ENCODE measurements around the gene PIGZ. TPM values are rescaled to one million over a fixed set of nuclear protein-coding genes. Genes with fewer than 3 reads are reported as not detected.
A peak's percentile ranks its signal among the peaks of the same experiment; 100 is the strongest.

The PIGZ gene
- total RNA-seq, 2 experiments from 2014 or later = 0.27 to 0.38 TPM

- no peaks in the 10 kb centered on the region for H3K9me3 Mint-ChIP-seq
- H3K27ac Mint-ChIP-seq = no peak overlapping the region
- DNase-seq = no peak
- H3K36me3 Mint-ChIP-seq = peaks cover 4% of the 10 kb centered on the region
- H3K4me3 Mint-ChIP-seq = no peak overlapping the region
- peaks cover 29% of the 10 kb centered on the region for H3K27me3 Mint-ChIP-seq
- peaks cover 10% of the 10 kb centered on the region for H3K4me1 Mint-ChIP-seq
Observed at GRCh38 chr3:196971094-196971698, 2.6 kb upstream of the PIGZ start.

- H3K27ac Mint-ChIP-seq = no peak overlapping the region
- H3K4me3 Mint-ChIP-seq = peak overlapping the region; percentile 66
- H3K36me3 Mint-ChIP-seq = peaks cover 4% of the 10 kb centered on the region
- H3K27me3 Mint-ChIP-seq = peaks cover 29% of the 10 kb centered on the region
- peaks cover 10% of the 10 kb centered on the region for H3K4me1 Mint-ChIP-seq
- H3K9me3 Mint-ChIP-seq = no peaks in the 10 kb centered on the region
- no peak for DNase-seq
Observed at GRCh38 chr3:196970547-196971093, 2.0 kb upstream of the PIGZ start.

GRCh38 chr3:196969660-196970546, 1.3 kb upstream of the PIGZ start:
- Mint-ChIP-seq H3K36me3 (peaks cover 4% of the 10 kb centered on the region), H3K27ac (no peak overlapping the region), H3K9me3 (no peaks in the 10 kb centered on the region), H3K4me1 (peaks cover 10% of the 10 kb centered on the region), H3K27me3 (peaks cover 29% of the 10 kb centered on the region), H3K4me3 (peak overlapping the region; percentile 66)
- DNase-seq = peak; percentile 83

GRCh38 chr3:196969134-196969659, 564 bp upstream of the PIGZ start:
- DNase-seq = peak; percentile 61
- Mint-ChIP-seq H3K9me3 (no peaks in the 10 kb centered on the region), H3K4me3 (peak overlapping the region; percentile 78), H3K4me1 (peaks cover 10% of the 10 kb centered on the region), H3K27ac (peak overlapping the region; percentile 51), H3K27me3 (peaks cover 29% of the 10 kb centered on the region), H3K36me3 (peaks cover 4% of the 10 kb centered on the region)

GRCh38 chr3:196967412-196968232, 1.0 kb downstream of the PIGZ start:
- Mint-ChIP-seq H3K27ac (no peak overlapping the region), H3K36me3 (peaks cover 4% of the 10 kb centered on the region), H3K4me1 (peaks cover 14% of the 10 kb centered on the region)

GRCh38 chr3:196966526-196967401, 1.9 kb downstream of the PIGZ start:
- no peaks in the 10 kb centered on the region for H3K9me3 Mint-ChIP-seq
- DNase-seq = no peak
- no peak overlapping the region for H3K27ac Mint-ChIP-seq
- peaks cover 4% of the 10 kb centered on the region for H3K36me3 Mint-ChIP-seq
- H3K4me1 Mint-ChIP-seq = peaks cover 14% of the 10 kb centered on the region
- H3K4me3 Mint-ChIP-seq = peak overlapping the region; percentile 33
- H3K27me3 Mint-ChIP-seq = peaks cover 32% of the 10 kb centered on the region

More at GRCh38 chr3:196967412-196968232, 1.0 kb downstream of the PIGZ start:
- peak overlapping the region; percentile 66 for H3K4me3 Mint-ChIP-seq
- DNase-seq = no peak
- H3K27me3 Mint-ChIP-seq = peaks cover 32% of the 10 kb centered on the region
- H3K9me3 Mint-ChIP-seq = no peaks in the 10 kb centered on the region

GRCh38 chr3:196965804-196966173, 2.8 kb downstream of the PIGZ start:
- Mint-ChIP-seq H3K36me3 (peaks cover 4% of the 10 kb centered on the region), H3K27ac (no peak overlapping the region), H3K27me3 (peaks cover 33% of the 10 kb centered on the region), H3K4me3 (no peak overlapping the region), H3K4me1 (peaks cover 14% of the 10 kb centered on the region), H3K9me3 (no peaks in the 10 kb centered on the region)
- DNase-seq = no peak

- Mint-ChIP-seq H3K9me3 (no peaks in the 10 kb centered on the region), H3K36me3 (peaks cover 4% of the 10 kb centered on the region), H3K27me3 (peaks cover 27% of the 10 kb centered on the region), H3K4me3 (no peak overlapping the region), H3K4me1 (peaks cover 10% of the 10 kb centered on the region), H3K27ac (no peak overlapping the region)
- DNase-seq = no peak
Observed at GRCh38 chr3:196965112-196965803, 3.4 kb downstream of the PIGZ start.

- peaks cover 27% of the 10 kb centered on the region for H3K27me3 Mint-ChIP-seq
- H3K4me1 Mint-ChIP-seq = peaks cover 9% of the 10 kb centered on the region
- no peak overlapping the region for H3K27ac Mint-ChIP-seq
- H3K4me3 Mint-ChIP-seq = no peak overlapping the region
- no peak for DNase-seq
- H3K36me3 Mint-ChIP-seq = peaks cover 4% of the 10 kb centered on the region
- no peaks in the 10 kb centered on the region for H3K9me3 Mint-ChIP-seq
Observed at GRCh38 chr3:196963631-196963953, 5.0 kb downstream of the PIGZ start.

- H3K4me1 Mint-ChIP-seq = peaks cover 9% of the 10 kb centered on the region
- H3K27ac Mint-ChIP-seq = no peak overlapping the region
- peaks cover 4% of the 10 kb centered on the region for H3K36me3 Mint-ChIP-seq
- no peak for DNase-seq
- peaks cover 26% of the 10 kb centered on the region for H3K27me3 Mint-ChIP-seq
- H3K9me3 Mint-ChIP-seq = no peaks in the 10 kb centered on the region
- H3K4me3 Mint-ChIP-seq = no peak overlapping the region
Observed at GRCh38 chr3:196962930-196963630, 5.6 kb downstream of the PIGZ start.

GRCh38 chr3:196962108-196962929, 6.3 kb downstream of the PIGZ start:
- peaks cover 6% of the 10 kb centered on the region for H3K4me1 Mint-ChIP-seq
- H3K27me3 Mint-ChIP-seq = peaks cover 18% of the 10 kb centered on the region
- H3K36me3 Mint-ChIP-seq = peaks cover 4% of the 10 kb centered on the region
- no peak for DNase-seq
- no peak overlapping the region for H3K4me3 Mint-ChIP-seq
- H3K27ac Mint-ChIP-seq = no peak overlapping the region
- no peaks in the 10 kb centered on the region for H3K9me3 Mint-ChIP-seq

GRCh38 chr3:196954832-196955231, 13.8 kb downstream of the PIGZ start:
- H3K4me1 Mint-ChIP-seq = peaks cover 2% of the 10 kb centered on the region
- H3K9me3 Mint-ChIP-seq = no peaks in the 10 kb centered on the region
- H3K27me3 Mint-ChIP-seq = peaks cover 22% of the 10 kb centered on the region
- no peak overlapping the region for H3K4me3 Mint-ChIP-seq
- DNase-seq = no peak
- no peak overlapping the region for H3K27ac Mint-ChIP-seq
- H3K36me3 Mint-ChIP-seq = no peaks in the 10 kb centered on the region

All from activated naive CD8-positive, alpha-beta T cell treated with anti-CD3 and anti-CD28 coated beads for 36 hours (primary cell).